ENCODE results near the gene PLA1A.

- no peak for TF ChIP-seq CTCF (IDR thresholded peaks at IDR 0.05)
- no peak for TF ChIP-seq POLR2A (IDR thresholded peaks at IDR 0.05)
These were observed 1.9 kb upstream of the PLA1A start for GRCh38 chr3:119595639-119596334.

All from thyroid gland (tissue), 4 donors.